Upper lobe of left lung (tissue), 6 donors: ENCODE results near the gene MAP3K13. TPM values are rescaled to one million over a fixed set of nuclear protein-coding genes. Genes with fewer than 3 reads are reported as not detected.

Experiments used
- ATAC-seq, 2 donors: fragments of 200-7000 bp; cut with Tn5 transposase; one replicate each; pipeline ENCODE4 v1.9.1; 2022; ENCODE audit warnings: mild to moderate bottlenecking in 2 of 2, moderate library complexity in 2 of 2; ENCODE audit not compliant: low FRiP score in 2 of 2
- DNase-seq, 2 donors: peaks; one replicate each; pipeline ENCODE4 v3.0.0-alpha.2; 2019 to 2020
- H3K27ac ChIP-seq, 4 donors: fragments of 200-600 bp; sonication (generic); one replicate each; pipeline ENCODE4 v1.5.1; 2016 to 2019
- H3K27me3 ChIP-seq, 4 donors: fragments of 200-600 bp; sonication (generic); one replicate each; pipeline ENCODE4 v1.5.1; 2017 to 2019
- H3K36me3 ChIP-seq, 4 donors: fragments of 200-600 bp; sonication (generic); one replicate each; pipeline ENCODE4 v1.5.1; 2016 to 2019
- H3K4me1 ChIP-seq, 4 donors: fragments of 200-600 bp; sonication (generic); one replicate each; pipeline ENCODE4 v1.5.1; 2018 to 2019
- H3K4me3 ChIP-seq, 4 donors: fragments of 200-600 bp; sonication (generic); one replicate each; pipeline ENCODE4 v1.5.1; 2017 to 2019; ENCODE audit warnings: mild to moderate bottlenecking in 2 of 4, moderate library complexity in 1 of 4
- H3K9me3 ChIP-seq, 4 donors: fragments of 200-600 bp; sonication (generic); one replicate each; pipeline ENCODE4 v1.5.1; 2018 to 2019
- CTCF ChIP-seq, 6 experiments: fragments of 450-650 bp in 4 of 6; fragments of 200-600 bp in 2 of 6; sonication (generic) in 2 of 6; IDR thresholded peaks; one replicate each; pipeline ENCODE4 v1.5.1; 2016 to 2019; ENCODE audit warnings: antibody characterized with exemption in 6 of 6
- EP300 ChIP-seq, 4 donors: sonication (generic); formaldehyde crosslinking; IDR thresholded peaks; one replicate each; pipeline ENCODE4 v1.5.1; 2017; ENCODE audit warnings: antibody characterized with exemption in 4 of 4, control low read depth in 2 of 4
- POLR2A ChIP-seq, 4 donors: fragments of 450-650 bp; IDR thresholded peaks; one replicate each; pipeline ENCODE4 v1.5.1; 2016 to 2017; ENCODE audit warnings: antibody characterized with exemption in 4 of 4, mild to moderate bottlenecking in 2 of 4
- POLR2AphosphoS5 ChIP-seq, 2 donors: sonication (generic); formaldehyde crosslinking; IDR thresholded peaks; one replicate each; pipeline ENCODE4 v1.5.1; 2017; ENCODE audit warnings: antibody characterized with exemption in 2 of 2
- WGBS, 2 donors: methylation state at CpG; one replicate each; pipeline ENCODE4 v1.1.5; 2017 to 2018; 5-methylcytosine and 5-hydroxymethylcytosine counted together
- total RNA-seq, 6 donors: library from RNA; depleted of rRNA in 4 of 6; stranded (reverse); fragments of >200 nt in 4 of 6; gene quantifications; one replicate each; pipeline versions ENCODE4 v1.1.0 to v1.2.1, GENCODE V29; 2016 to 2021
- donor health status: DM: no; HTN: no; CAD: no; lungs with moderate emphysema.
- donor health status: DM: no; HTN: yes; CAD: no; lungs with severe emphysema.

MAP3K13 gene
- total RNA-seq, 6 donors from 2014 or later = 25.3 to 41.4 (median 31.2) TPM

- no peak for DNase-seq
- Histone ChIP-seq H3K4me1 (no peaks in the 10 kb centered on the region), H3K36me3 (peaks cover 0 to 8% (median 5%) of the 10 kb centered on the region in 4 donors), H3K27me3 (no peaks in the 10 kb centered on the region), H3K27ac (no peak overlapping the region), H3K4me3 (no peak overlapping the region), H3K9me3 (no peaks in the 10 kb centered on the region)
- WGBS, 2 donors = 79 to 87% methylated on average over 5 of the region's 5 CpGs
- no peak for ATAC-seq
- TF ChIP-seq POLR2AphosphoS5 (IDR thresholded peaks at IDR 0.05) (no peak), EP300 (IDR thresholded peaks at IDR 0.05) (no peak), POLR2A (IDR thresholded peaks at IDR 0.05) (no peak)
Measured at GRCh38 chr3:185519021-185519420, 156.1 kb downstream of the MAP3K13 start.

DNA sequence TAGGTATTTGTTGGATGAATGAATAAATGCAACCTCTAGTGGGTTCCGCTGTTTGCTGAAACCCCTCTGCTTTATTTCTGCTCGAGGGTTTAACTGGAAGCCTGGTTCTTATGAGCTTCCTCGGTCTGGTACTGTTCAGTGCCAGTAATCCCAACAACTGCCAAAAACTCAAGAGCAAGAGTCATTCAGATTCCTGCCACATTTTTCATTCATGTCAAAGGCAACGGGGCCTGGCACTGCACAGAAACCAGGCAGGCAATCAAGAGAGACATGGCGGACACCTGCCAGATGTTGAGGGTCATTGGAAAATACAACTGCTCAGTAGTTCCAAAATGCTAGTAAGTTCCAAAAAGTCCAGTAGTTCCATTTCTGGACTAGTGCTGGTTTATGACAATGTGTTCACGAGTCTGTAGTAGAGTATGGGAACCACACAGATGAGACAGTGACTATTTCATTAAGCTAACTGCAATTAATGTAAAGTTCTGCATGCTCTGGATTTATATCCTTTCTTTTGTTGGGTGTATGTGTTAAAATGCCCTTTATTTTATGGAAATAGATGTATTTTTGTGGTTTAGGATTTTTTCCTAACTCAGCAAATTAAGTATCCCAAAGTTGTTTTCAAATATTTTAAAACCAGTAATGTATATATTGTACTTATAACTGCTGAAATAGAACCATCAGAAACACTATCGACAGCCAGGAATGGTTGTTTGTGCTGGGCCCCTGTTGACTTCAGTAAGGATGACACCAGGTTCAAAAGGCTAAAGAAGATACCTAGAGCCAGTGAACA is 158.6 kb downstream of the MAP3K13 start:
- Histone ChIP-seq H3K27me3 (no peaks in the 10 kb centered on the region), H3K27ac (no peak overlapping the region), H3K9me3 (no peaks in the 10 kb centered on the region), H3K4me3 (no peak overlapping the region), H3K36me3 (peaks cover 0 to 4% (median 0%) of the 10 kb centered on the region in 4 donors), H3K4me1 (no peaks in the 10 kb centered on the region)
- ATAC-seq (no peak), DNase-seq (no peak)
- WGBS, 2 donors = 79 to 80% methylated on average over 7 of the region's 7 CpGs
- TF ChIP-seq POLR2AphosphoS5 (IDR thresholded peaks at IDR 0.05) = no peak
- no peak for TF ChIP-seq POLR2A (IDR thresholded peaks at IDR 0.05)
- no peak for TF ChIP-seq EP300 (IDR thresholded peaks at IDR 0.05)
- no peak for TF ChIP-seq CTCF (IDR thresholded peaks at IDR 0.05)

DNA sequence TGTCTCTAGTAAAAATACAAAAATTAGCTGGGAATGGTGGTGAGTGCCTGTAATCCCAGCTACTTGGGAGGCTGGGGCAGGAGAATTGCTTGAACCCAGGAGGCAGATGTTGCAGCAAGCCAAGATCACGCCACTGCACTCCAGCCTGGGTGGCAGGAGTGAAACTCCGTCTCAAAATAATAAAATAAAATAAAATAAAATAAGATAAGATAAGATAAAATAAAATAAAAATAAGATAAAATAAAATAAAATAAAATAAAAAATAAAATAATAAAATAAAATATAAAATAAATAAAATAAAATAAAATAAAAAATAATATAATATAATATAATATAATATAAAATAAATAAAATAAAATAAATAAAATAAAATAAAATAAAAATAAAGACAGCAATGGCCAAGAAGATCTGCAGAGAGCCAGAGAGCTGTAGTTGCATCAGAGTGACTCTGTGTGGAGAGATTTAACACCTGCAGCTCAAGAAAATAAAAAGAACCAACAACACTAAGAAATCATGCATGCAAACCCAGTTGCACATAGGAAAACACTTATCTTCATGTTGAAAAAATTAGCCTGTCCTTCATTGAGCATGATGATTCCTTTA is 163.5 kb downstream of the MAP3K13 start:
- no peaks in the 10 kb centered on the region for H3K9me3 ChIP-seq
- H3K4me1 ChIP-seq = no peaks in the 10 kb centered on the region
- TF ChIP-seq POLR2AphosphoS5 (IDR thresholded peaks at IDR 0.05) (no peak), POLR2A (IDR thresholded peaks at IDR 0.05) (no peak), EP300 (IDR thresholded peaks at IDR 0.05) (no peak), CTCF (IDR thresholded peaks at IDR 0.05) (no peak)
- ATAC-seq = no peak
- no peaks in the 10 kb centered on the region for H3K36me3 ChIP-seq
- WGBS, 2 donors = 97% methylated on average over 2 of the region's 2 CpGs
- no peaks in the 10 kb centered on the region for H3K27me3 ChIP-seq
- DNase-seq = no peak
- H3K27ac ChIP-seq = no peak overlapping the region
- H3K4me3 ChIP-seq = no peak overlapping the region

GRCh38 chr3:185527364-185527763 is 164.4 kb downstream of the MAP3K13 start:
- H3K27me3 ChIP-seq = no peaks in the 10 kb centered on the region
- no peaks in the 10 kb centered on the region for H3K36me3 ChIP-seq
- H3K9me3 ChIP-seq = no peaks in the 10 kb centered on the region
- no peak overlapping the region for H3K27ac ChIP-seq
- DNase-seq (no peak), ATAC-seq (no peak)
- no peak for TF ChIP-seq POLR2AphosphoS5 (IDR thresholded peaks at IDR 0.05)
- TF ChIP-seq CTCF (IDR thresholded peaks at IDR 0.05) = no peak
- no peak for TF ChIP-seq POLR2A (IDR thresholded peaks at IDR 0.05)
- TF ChIP-seq EP300 (IDR thresholded peaks at IDR 0.05) = no peak
- no peak overlapping the region for H3K4me3 ChIP-seq
- no peaks in the 10 kb centered on the region for H3K4me1 ChIP-seq
- WGBS, 2 donors = 83 to 85% methylated on average over 7 to 9 of the region's 9 CpGs

- DNase-seq (no peak), ATAC-seq (no peak)
- H3K4me3 ChIP-seq = no peak overlapping the region
- H3K36me3 ChIP-seq = no peaks in the 10 kb centered on the region
- no peaks in the 10 kb centered on the region for H3K4me1 ChIP-seq
- no peaks in the 10 kb centered on the region for H3K9me3 ChIP-seq
- H3K27me3 ChIP-seq = no peaks in the 10 kb centered on the region
- TF ChIP-seq POLR2A (IDR thresholded peaks at IDR 0.05) (no peak), POLR2AphosphoS5 (IDR thresholded peaks at IDR 0.05) (no peak), CTCF (IDR thresholded peaks at IDR 0.05) (no peak)
- 88 to 92% methylated on average over 6 of the region's 6 CpGs for WGBS, 2 donors
- H3K27ac ChIP-seq = no peak overlapping the region
Measured at GRCh38 chr3:185528532-185528931, 165.6 kb downstream of the MAP3K13 start.
